PC-9 (cell line): ENCODE measurements around the gene HIPK4. TPM values are rescaled to one million over a fixed set of nuclear protein-coding genes. Genes with fewer than 3 reads are reported as not detected.

Source experiments
- BruUV-seq: library from RNA; stranded (reverse); fragments of 400-500 nt; replicated peaks from 2 replicates; lab custom pipeline; 2021; lab: Mats Ljungman, UMichigan
- CTCF ChIA-PET: fragments of 300-600 bp; sonication (Branson Sonifier 250); formaldehyde crosslinking; loops from one replicate; lab custom pipeline; 2022; ENCODE audit warnings: antibody characterized with exemption; lab: Charles Lee
- POLR2A ChIA-PET: fragments of 300-600 bp; sonication (Branson Sonifier 250); formaldehyde crosslinking; loops from one replicate; lab custom pipeline; 2022; ENCODE audit warnings: antibody characterized with exemption; ENCODE audit not compliant: unreplicated experiment; lab: Charles Lee
- DNase-seq, 2 experiments: peaks; one replicate each; pipeline versions ENCODE4 v3.0.0 to v3.0.0-alpha.2; 2015 to 2022; ENCODE audit warnings: mixed read lengths in 1 of 2
- H2AFZ ChIP-seq: fragments of 200-600 bp; sonication (generic); 2 replicates; pipeline ENCODE4 v1.8.1; 2017; ENCODE audit warnings: antibody characterized with exemption
- H3F3A ChIP-seq: fragments of 200-600 bp; sonication (generic); 2 replicates; pipeline ENCODE4 v1.8.1; 2017; ENCODE audit warnings: antibody characterized with exemption, mild to moderate bottlenecking, low read depth; ENCODE audit not compliant: insufficient read depth
- H3K27ac ChIP-seq: fragments of 200-600 bp; sonication (generic); 2 replicates; pipeline ENCODE4 v1.6.1; 2016; ENCODE audit warnings: mixed run types
- H3K27me3 ChIP-seq: fragments of 200-600 bp; sonication (generic); 2 replicates; pipeline ENCODE4 v1.6.1; 2016; ENCODE audit warnings: low read depth, mixed run types; ENCODE audit not compliant: insufficient read depth
- H3K36me3 ChIP-seq: fragments of 200-600 bp; sonication (generic); 2 replicates; pipeline ENCODE4 v1.6.1; 2016; ENCODE audit warnings: low read depth, mixed run types
- H3K4me1 ChIP-seq: fragments of 200-600 bp; sonication (generic); replicated peaks from 2 replicates; pipeline ENCODE4 v1.6.1; 2016; ENCODE audit warnings: mixed run types; ENCODE audit not compliant: insufficient read depth
- H3K4me2 ChIP-seq: fragments of 200-600 bp; sonication (generic); 2 replicates; pipeline ENCODE4 v1.6.1; 2017; ENCODE audit warnings: mixed run types
- H3K4me3 ChIP-seq: fragments of 200-600 bp; sonication (generic); 2 replicates; pipeline ENCODE4 v1.6.1; 2016; ENCODE audit warnings: mixed run types
- H3K79me2 ChIP-seq: fragments of 200-600 bp; sonication (generic); 2 replicates; pipeline ENCODE4 v1.6.1; 2017; ENCODE audit warnings: low read depth, mixed run types
- H3K9me2 ChIP-seq: fragments of 200-600 bp; sonication (generic); 2 replicates; pipeline ENCODE4 v1.8.1; 2017; ENCODE audit warnings: mild to moderate bottlenecking; ENCODE audit not compliant: insufficient read depth
- H3K9me3 ChIP-seq: fragments of 200-600 bp; sonication (generic); 2 replicates; pipeline ENCODE4 v1.8.1; 2016; ENCODE audit warnings: low read depth; ENCODE audit not compliant: insufficient read depth
- H4K20me1 ChIP-seq: fragments of 200-600 bp; sonication (generic); 2 replicates; pipeline ENCODE4 v1.8.1; 2017; ENCODE audit not compliant: insufficient read depth
- EZH2 ChIP-seq: fragments of 200-600 bp; sonication (generic); IDR thresholded peaks from 2 replicates; pipeline ENCODE4 v1.8.0; 2017; ENCODE audit warnings: antibody characterized with exemption, low read depth
- intact Hi-C: fragments of 100-400 bp; cut with micrococcal nuclease; formaldehyde crosslinking; loops from one replicate; pipeline ENCODE4 v1.10.0; 2022; ENCODE audit not compliant: unreplicated experiment
- total RNA-seq: library from RNA; stranded (reverse); gene quantifications from 2 replicates; pipeline ENCODE4 v1.2.3, GENCODE V29; 2021
- TF ChIP-seq, protein P1 (sequence below): fragments of 200-600 bp; sonication (generic); conservative IDR thresholded peaks from 2 replicates; pipeline ENCODE4 v1.6.1; 2017; ENCODE audit warnings: mixed run types, antibody characterized with exemption, mild to moderate bottlenecking, moderate library complexity

HIPK4 gene
- total RNA-seq, 1 experiment from 2014 or later = 0.37 TPM

DNA sequence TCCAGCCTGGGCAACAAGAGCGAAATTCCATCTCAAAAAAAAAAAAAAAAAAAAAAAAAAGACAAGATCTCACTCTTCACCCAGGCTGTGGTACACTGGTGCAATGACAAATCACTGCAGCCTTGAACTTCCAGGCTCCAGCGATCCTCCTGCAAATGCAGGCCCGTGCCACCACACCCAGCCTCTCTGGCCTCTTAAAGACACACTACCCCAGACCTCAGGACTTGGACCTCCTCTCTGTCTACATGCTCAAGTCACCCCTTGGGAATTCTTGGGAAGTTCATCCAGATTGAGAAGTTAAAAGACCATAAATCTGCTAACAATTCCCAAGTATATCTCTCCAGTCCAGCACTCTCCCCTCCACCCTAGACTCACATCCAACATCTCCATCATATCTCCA is 10.6 kb upstream of the HIPK4 start:
- Histone ChIP-seq H3K27ac (no peak overlapping the region), H3K4me3 (no peak overlapping the region), H4K20me1 (no peaks in the 10 kb centered on the region), H3F3A (peaks cover 8% of the 10 kb centered on the region; the same call in 1 of the 2 replicates), H3K36me3 (no peaks in the 10 kb centered on the region), H3K4me1 (peaks cover 4% of the 10 kb centered on the region), H2AFZ (no peak overlapping the region), H3K9me2 (no peaks in the 10 kb centered on the region), H3K79me2 (no peaks in the 10 kb centered on the region), H3K4me2 (no peak overlapping the region), H3K9me3 (no peaks in the 10 kb centered on the region), H3K27me3 (no peaks in the 10 kb centered on the region)
- ChIA-PET CTCF (no interaction called here), POLR2A (no interaction called here)
- no TSS peak for BruUV-seq
- intact Hi-C loops = loop anchor here (5.0 kb wide), 1 partner anchor 42 kb away; the partner anchor contains the start of gene SERTAD3
- TF ChIP-seq EZH2 = no peak
- TF ChIP-seq, protein P1, sequence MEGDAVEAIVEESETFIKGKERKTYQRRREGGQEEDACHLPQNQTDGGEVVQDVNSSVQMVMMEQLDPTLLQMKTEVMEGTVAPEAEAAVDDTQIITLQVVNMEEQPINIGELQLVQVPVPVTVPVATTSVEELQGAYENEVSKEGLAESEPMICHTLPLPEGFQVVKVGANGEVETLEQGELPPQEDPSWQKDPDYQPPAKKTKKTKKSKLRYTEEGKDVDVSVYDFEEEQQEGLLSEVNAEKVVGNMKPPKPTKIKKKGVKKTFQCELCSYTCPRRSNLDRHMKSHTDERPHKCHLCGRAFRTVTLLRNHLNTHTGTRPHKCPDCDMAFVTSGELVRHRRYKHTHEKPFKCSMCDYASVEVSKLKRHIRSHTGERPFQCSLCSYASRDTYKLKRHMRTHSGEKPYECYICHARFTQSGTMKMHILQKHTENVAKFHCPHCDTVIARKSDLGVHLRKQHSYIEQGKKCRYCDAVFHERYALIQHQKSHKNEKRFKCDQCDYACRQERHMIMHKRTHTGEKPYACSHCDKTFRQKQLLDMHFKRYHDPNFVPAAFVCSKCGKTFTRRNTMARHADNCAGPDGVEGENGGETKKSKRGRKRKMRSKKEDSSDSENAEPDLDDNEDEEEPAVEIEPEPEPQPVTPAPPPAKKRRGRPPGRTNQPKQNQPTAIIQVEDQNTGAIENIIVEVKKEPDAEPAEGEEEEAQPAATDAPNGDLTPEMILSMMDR = no peak
- no peak for DNase-seq

DNA sequence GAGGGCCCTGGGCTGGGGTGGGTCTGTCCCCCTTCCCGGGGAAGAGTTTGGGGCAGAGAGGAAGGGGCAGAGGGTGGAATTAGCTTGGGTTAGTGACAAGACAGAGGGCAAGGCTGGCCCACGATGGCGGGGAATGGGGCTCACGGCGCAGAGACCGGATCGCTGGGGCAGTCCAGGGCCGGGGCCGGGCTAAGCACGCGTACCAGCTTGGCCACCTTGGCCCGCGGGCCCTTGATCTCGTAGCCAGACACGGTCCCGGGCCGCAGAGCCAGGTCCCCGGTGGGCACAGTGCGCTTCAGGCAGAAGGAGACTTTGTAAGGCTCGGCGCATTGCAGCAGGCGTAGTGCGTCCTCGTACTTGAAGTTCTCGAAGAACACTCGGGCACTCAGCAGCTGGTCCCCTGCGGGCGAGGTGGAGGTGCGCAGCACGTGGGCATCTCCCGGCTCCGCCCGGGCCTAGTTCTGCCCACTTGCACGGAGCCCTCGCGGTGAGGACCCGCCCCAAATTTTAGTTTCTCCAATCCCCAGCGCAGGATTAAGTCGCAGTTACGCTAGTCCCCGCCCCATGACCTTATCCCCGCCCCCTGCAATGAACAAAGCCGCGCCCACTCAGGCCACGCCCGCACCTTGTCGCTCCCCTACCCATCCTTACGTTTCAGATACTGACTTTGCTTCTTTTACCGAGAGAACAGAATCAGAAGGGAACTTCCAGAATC is 8.6 kb upstream of the HIPK4 start:
- no peak for DNase-seq

DNA sequence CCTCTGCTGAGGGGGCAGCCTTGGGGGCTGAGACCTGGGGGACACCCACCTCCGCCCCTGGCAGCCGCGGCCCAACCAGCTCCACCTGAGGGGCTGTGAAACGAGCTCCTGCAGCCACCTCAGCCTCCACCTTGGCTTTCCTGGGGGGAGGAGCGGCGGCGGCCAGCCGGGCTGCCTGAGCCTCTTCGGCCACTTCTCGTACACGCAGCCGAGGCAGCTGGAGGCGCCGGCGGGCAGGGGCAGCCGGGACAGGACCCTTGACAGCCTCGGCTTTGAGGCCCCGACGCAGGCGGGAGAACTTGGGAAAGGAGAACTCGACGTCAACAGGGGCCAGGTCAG is 7.6 kb upstream of the HIPK4 start:
- H2AFZ ChIP-seq = no peak overlapping the region
- BruUV-seq = no TSS peak
- H3K27me3 ChIP-seq = no peaks in the 10 kb centered on the region
- no peak for TF ChIP-seq EZH2
- TF ChIP-seq, protein P1 = no peak
- intact Hi-C loops = loop anchor here (10.0 kb wide), 1 partner anchor 127 kb away; no protein-coding TSS in a partner anchor
- no peak overlapping the region for H3K4me2 ChIP-seq
- H3K79me2 ChIP-seq = no peaks in the 10 kb centered on the region
- H3K9me3 ChIP-seq = no peaks in the 10 kb centered on the region
- no peaks in the 10 kb centered on the region for H3K9me2 ChIP-seq
- DNase-seq = no peak
- H4K20me1 ChIP-seq = no peaks in the 10 kb centered on the region
- H3K4me1 ChIP-seq = peaks cover 12% of the 10 kb centered on the region
- no peaks in the 10 kb centered on the region for H3K36me3 ChIP-seq
- H3F3A ChIP-seq = 0 out of 2 replicates have a peak, but pooled peaks cover 4% of the 10 kb centered on the region
- ChIA-PET CTCF (interaction anchor here (0.7 kb wide), 1 partner anchor 50 kb away, joined by 3 read pairs; no protein-coding TSS in a partner anchor), POLR2A (no interaction called here)
- no peak overlapping the region for H3K27ac ChIP-seq
- H3K4me3 ChIP-seq = no peak overlapping the region

More for the DNA sequence above, 8.6 kb upstream of the HIPK4 start:
- Histone ChIP-seq H3K4me3 (no peak overlapping the region), H3K4me1 (peaks cover 5% of the 10 kb centered on the region), H3K36me3 (no peaks in the 10 kb centered on the region), H3K9me2 (no peaks in the 10 kb centered on the region), H3K9me3 (no peaks in the 10 kb centered on the region), H3K27ac (no peak overlapping the region), H3K27me3 (no peaks in the 10 kb centered on the region), H3F3A (0 out of 2 replicates have a peak, but pooled peaks cover 4% of the 10 kb centered on the region), H3K4me2 (no peak overlapping the region), H3K79me2 (no peaks in the 10 kb centered on the region), H2AFZ (no peak overlapping the region), H4K20me1 (no peaks in the 10 kb centered on the region)
- ChIA-PET CTCF (no interaction called here), POLR2A (no interaction called here)
- no TSS peak for BruUV-seq
- intact Hi-C loops = loop anchor here (10.0 kb wide), 1 partner anchor 126 kb away; no protein-coding TSS in a partner anchor
- TF ChIP-seq, protein P1 = no peak
- no peak for TF ChIP-seq EZH2
